GM18861 (cell line): ENCODE measurements around the gene RPS29.

Experiments
- ATAC-seq: cut with Tn5 transposase; IDR thresholded peaks from one replicate; pipeline ENCODE4 v1.9.1; 2021; ENCODE audit not compliant: unreplicated experiment

RPS29 gene

DNA sequence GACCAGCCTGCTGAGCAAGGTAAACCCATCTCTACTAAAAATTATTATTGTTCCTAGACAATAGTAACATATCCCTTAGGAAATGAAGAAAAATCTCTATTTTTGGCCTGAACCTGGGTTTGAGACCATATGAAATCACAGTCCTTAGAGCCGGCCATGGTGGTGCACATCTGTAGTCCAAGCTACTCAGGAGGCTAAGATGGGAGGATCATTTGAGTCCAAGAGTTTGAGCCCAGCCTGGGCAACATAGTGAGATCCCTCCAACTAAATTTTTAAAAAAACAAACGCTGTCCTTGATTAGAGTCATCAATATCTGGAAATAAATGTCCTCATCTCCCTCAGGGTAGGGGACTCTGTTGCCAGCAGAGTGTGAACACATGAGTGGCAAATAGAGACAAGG lies 34.6 kb downstream of the RPS29 start:
- no peak for ATAC-seq

DNA sequence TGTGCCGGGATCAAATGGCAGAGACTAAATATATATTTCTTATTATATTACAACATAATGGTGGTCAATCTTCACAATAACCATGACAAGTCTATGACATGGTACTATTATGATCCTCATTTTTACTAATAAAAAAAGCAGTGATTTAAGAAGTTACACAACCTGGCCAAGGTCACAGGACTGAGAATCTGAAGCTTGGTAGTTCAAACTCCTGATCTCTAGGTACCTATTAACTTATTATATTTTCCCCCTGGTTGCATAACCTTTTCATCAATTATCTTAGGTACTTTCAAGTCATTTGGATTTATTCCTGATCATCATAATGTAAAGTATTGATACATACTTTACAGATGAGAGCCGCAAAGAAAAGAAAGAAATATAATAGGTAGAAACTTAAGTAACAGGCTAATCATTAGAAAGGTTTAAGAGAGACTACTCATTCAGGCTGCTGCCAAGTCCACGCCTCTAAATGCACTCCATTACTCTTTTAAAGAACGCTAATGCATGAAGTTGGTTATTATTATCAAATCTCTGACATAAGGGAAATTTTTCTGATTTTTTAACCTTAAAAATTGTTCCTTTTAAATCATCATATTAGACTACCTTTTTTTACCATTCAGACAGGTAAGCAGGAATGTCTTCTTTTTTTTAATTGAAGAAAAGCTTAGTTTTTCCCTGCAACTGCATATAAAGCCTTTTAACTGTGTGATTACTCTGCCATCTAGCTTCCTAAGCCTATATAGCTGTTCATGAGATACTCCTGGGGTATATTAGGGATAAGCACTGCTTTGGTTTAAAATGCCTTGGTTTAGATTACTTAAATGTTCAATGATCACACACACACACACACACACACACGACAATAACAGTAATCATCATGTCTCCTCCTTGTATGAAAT lies 35.6 kb downstream of the RPS29 start:
- no peak for ATAC-seq

DNA sequence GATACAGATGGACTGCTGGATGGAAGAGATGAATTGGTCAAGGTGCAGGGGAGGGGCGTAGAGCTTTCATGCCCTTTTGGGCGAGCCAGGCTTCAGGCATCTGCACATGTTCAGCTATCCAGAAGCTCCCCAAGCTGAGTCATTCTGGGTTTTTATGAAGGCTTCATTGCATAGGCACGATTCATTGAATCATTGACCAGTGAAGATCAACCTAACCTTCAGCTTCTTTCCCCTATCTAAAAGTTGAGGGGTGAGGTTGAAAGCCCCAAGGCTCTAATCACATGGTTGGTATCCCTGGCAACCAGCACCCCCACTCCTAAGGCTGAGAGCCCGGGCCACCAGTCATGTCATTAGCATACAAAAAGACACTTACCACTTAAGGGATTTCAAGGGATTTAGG lies 36.3 kb downstream of the RPS29 start:
- ATAC-seq, result no peak

DNA sequence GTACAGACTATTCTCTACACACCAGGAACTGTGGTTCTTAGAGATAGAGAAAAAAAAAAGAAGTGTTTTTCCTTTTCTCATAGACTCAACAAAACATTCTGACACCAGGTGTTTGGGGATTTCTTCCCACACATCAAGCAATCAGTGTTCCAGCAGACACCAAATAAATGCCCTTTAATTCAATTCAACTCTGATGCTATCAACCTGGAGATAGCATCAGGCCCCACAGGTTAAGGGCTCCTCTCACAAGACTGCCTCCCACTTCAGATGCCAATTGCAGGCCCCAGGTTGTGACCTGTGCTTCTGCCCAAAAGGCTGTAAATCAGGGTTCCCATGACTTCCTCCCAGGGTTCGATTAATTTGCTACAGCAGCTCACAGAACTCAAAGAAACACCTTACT lies 36.7 kb downstream of the RPS29 start:
- no peak for ATAC-seq

DNA sequence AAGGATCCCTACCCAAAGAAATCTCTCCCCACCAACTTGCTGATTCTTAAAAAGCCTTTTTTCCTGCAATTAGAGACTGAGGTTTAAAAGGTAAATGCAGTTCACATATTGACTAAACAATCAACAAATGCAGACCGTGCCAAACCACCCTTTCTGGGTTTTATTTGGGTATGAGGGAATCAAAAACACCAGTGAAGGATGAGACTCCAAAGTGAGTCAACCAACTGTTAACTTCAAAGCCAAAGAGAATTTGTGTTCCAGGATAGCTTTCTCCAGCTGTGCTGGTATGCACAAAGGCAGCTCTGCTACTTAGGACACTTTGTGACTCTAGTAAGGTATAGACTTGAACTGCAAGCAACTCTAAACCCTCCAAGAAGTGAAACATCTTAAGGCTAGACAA lies 39.4 kb downstream of the RPS29 start:
- ATAC-seq, result no peak

DNA sequence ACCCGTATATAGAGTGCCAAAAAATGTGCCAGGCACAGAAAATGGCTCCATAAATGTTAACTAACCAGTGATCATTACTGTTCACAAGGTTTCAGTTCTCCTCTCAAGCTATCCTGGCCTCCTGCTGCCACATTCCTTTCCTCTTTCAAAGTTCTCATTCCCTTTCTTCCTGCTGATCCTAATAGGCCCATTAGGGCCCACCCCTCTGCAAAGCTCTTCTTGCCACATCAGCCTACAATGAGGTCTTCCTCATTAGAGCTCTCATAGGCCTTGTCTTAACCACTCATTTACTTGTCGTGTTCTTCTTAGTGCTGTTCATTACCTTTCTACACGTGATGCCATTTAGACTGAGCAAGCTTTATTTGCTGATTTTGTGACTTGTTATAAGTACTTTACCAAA lies 40.5 kb downstream of the RPS29 start:
- no peak for ATAC-seq

DNA sequence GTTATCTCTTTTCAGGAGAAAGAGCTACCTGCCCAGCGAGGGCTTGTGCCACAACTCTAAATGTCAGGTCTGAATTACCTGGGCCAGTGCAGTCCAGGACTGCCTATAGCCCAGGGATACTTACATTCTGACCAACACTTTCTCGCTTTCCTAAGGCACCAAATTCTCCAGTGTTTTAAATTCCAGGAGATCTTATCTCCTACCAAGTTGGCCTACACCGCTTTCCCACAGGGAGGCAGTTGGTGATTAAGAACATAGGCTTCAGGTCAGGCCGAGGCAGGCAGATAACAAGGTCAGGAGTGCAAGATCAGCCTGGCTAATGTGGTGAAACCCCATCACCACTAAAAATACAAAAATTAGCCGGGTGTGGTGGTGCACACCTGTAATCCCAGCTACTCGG lies 41.1 kb downstream of the RPS29 start:
- no peak for ATAC-seq

DNA sequence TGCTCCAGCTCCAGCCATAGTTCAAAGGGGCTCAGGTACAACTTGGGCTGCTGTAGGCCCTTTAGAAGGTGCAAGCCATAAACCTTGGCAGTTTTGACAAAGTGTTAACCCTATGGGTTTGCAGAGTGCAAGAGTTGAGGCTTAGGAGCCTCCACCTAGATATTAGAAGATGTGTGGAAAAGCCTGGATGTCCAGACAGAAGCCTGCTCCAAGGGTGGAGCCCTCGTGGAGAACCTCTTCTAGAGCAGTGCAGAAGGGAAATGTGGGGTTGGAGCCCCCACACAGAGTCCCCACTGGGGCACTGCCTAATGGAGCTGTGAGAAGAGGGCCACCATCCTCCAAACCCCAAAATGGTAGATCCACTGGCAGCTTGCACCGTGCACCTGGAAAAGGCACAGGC lies 45.1 kb downstream of the RPS29 start:
- ATAC-seq, result no peak

DNA sequence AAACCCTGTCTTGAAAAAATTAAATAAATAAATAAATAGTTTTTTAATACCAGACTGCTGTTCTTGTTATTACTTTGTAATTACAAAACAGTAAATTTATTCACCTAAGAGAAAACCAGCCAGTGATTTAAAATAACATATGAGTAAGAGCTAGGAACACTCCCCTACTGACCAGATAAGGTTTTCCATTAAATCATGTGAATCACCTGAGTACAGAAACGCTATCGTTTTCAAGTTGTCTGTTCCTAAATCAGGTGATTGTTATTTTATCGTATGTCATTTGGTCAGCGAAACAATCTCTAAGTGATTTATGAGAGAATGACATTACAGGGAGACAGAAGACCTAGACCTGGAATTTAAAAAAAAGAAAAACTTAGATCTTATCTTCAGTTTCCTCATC lies 47.3 kb downstream of the RPS29 start:
- no peak for ATAC-seq
